A549 (cell line): ENCODE data around the gene ASNSD1.

Experiments
- CBX2 ChIP-seq: fragments of 200-600 bp; sonication (generic); IDR thresholded peaks from 2 replicates; pipeline ENCODE4 v1.6.1; 2016; ENCODE audit warnings: low read depth, mild to moderate bottlenecking, borderline replicate concordance
- CHD2 ChIP-seq: fragments of 150-350 bp; IDR thresholded peaks from 2 replicates; pipeline ENCODE4 v1.6.1; 2014; ENCODE audit warnings: low read length; ENCODE audit not compliant: partially characterized antibody
- CTCF ChIP-seq: fragments of >200 bp; sonication (Bioruptor Twin); formaldehyde crosslinking; IDR thresholded peaks from 3 replicates; pipeline ENCODE4 v1.5.1; 2016
- ELK1 ChIP-seq: fragments of 150-350 bp; IDR thresholded peaks from 2 replicates; pipeline ENCODE4 v1.6.1; 2014; ENCODE audit warnings: low read depth, mild to moderate bottlenecking, low read length
- FOSL2 ChIP-seq, 2 experiments: fragments of 450-650 bp in 1 of 2; fragments of >200 bp in 1 of 2; sonication (Bioruptor Twin) in 1 of 2; formaldehyde crosslinking; IDR thresholded peaks; 2 replicates each; pipeline versions ENCODE4 v1.5.0 to v1.6.1; 2016 to 2020; ENCODE audit warnings: mild to moderate bottlenecking in 1 of 2, moderate library complexity in 1 of 2
- GATA3 ChIP-seq: IDR thresholded peaks from 2 replicates; pipeline ENCODE4 v1.6.1; 2012; ENCODE audit warnings: borderline replicate concordance
- HEYL ChIP-seq: fragments of 250-450 bp; sonication (Bioruptor Pico); IDR thresholded peaks from 2 replicates; pipeline ENCODE4 v1.8.0; 2021; ENCODE audit warnings: mild to moderate bottlenecking, moderate library complexity
- KDM1A ChIP-seq: fragments of 200-600 bp; sonication (generic); IDR thresholded peaks from 2 replicates; pipeline ENCODE4 v1.6.1; 2016; ENCODE audit warnings: low read depth, mild to moderate bottlenecking
- MAZ ChIP-seq: fragments of 150-350 bp; IDR thresholded peaks from 2 replicates; pipeline ENCODE4 v1.6.1; 2014; ENCODE audit warnings: antibody characterized with exemption, low read depth, low read length, borderline replicate concordance
- MYC ChIP-seq: IDR thresholded peaks from 2 replicates; pipeline ENCODE4 v1.6.1; 2012; ENCODE audit warnings: mild to moderate bottlenecking, inconsistent platforms, low read length, improper control_type of control experiment, borderline replicate concordance
- POLR2A ChIP-seq: IDR thresholded peaks from 2 replicates; pipeline ENCODE4 v1.6.1; 2012; ENCODE audit warnings: mild to moderate bottlenecking, low read length
- POLR2AphosphoS2 ChIP-seq: conservative IDR thresholded peaks from 2 replicates; pipeline ENCODE4 v1.6.1; 2012; ENCODE audit warnings: low read length, improper control_type of control experiment, inconsistent platforms
- RAD21 ChIP-seq, 2 experiments: fragments of >200 bp in 1 of 2; sonication (Bioruptor Twin) in 1 of 2; formaldehyde crosslinking in 1 of 2; IDR thresholded peaks in 1 of 2; conservative IDR thresholded peaks in 1 of 2; 2 replicates in 1 of 2; 3 replicates in 1 of 2; pipeline ENCODE4 v1.6.1; 2012 to 2018; ENCODE audit warnings: inconsistent platforms in 1 of 2
- REST ChIP-seq: fragments of 200-600 bp; sonication (generic); IDR thresholded peaks from 2 replicates; pipeline ENCODE4 v1.6.1; 2016; ENCODE audit warnings: antibody characterized with exemption, mild to moderate bottlenecking, moderate library complexity

GRCh38 chr2:189702071-189702470, 40.8 kb downstream of the ASNSD1 start:
- no peak for TF ChIP-seq CTCF
- no peak for TF ChIP-seq KDM1A
- TF ChIP-seq RAD21 (conservative IDR thresholded peaks at IDR 0.05 in 1 of 2, IDR thresholded peaks at IDR 0.05 in 1 of 2), result no peak
- TF ChIP-seq MAZ, result no peak
- TF ChIP-seq CHD2, result no peak
- no peak for TF ChIP-seq ELK1
- TF ChIP-seq POLR2A, result no peak
- no peak for TF ChIP-seq GATA3
- no peak for TF ChIP-seq HEYL (CRISPR knock-in tag)
- no peak for TF ChIP-seq FOSL2 (IDR thresholded peaks at IDR 0.05)
- no peak for TF ChIP-seq FOSL2 (CRISPR knock-in tag; IDR thresholded peaks at IDR 0.05)
- TF ChIP-seq REST, result no peak
- no peak for TF ChIP-seq CBX2
- no peak for TF ChIP-seq MYC
- no peak for TF ChIP-seq POLR2AphosphoS2
